Mucosa of gallbladder (tissue), 1 donor: ENCODE measurements around the gene SELENOP. TPM values are rescaled to one million over a fixed set of nuclear protein-coding genes. Genes with fewer than 3 reads are reported as not detected.
A peak's percentile ranks its signal among the peaks of the same experiment; 100 is the strongest.
"Not testable (repeated sequence)": the region's sequence is repeated elsewhere in the genome, so short reads cannot be mapped to it uniquely, and the experiment has no call there.

ENCODE experiments used
- DNase-seq: peaks from one replicate; pipeline ENCODE4 v3.0.0-alpha.2; 2020; ENCODE audit warnings: low spot score
- total RNA-seq: library from RNA; stranded (reverse); gene quantifications from one replicate; pipeline ENCODE4 v1.2.1, GENCODE V29; 2021
- donor health status: DM: no; HTN: no; CAD: no.

Gene SELENOP
- 510 TPM for total RNA-seq

GRCh38 chr5:42811591-42812446, at the start of gene SELENOP:
Gene SELENOP (minus strand): TSS chr5:42811892. CDS start chr5:42808353, 3,539 bp downstream.
- peak; percentile 87 for DNase-seq

- no peak for DNase-seq
Observed at GRCh38 chr5:42858687-42859086, 47.0 kb upstream of the SELENOP start.

- DNase-seq = peak; percentile 52
Observed at GRCh38 chr5:42858031-42858643, 46.4 kb upstream of the SELENOP start.

- no peak for DNase-seq
Observed at GRCh38 chr5:42855811-42856210, 44.1 kb upstream of the SELENOP start.

- DNase-seq = no peak
Observed at GRCh38 chr5:42855386-42855785, 43.7 kb upstream of the SELENOP start.

GRCh38 chr5:42854795-42855194, 43.1 kb upstream of the SELENOP start:
- DNase-seq = no peak

GRCh38 chr5:42852826-42853225, 41.1 kb upstream of the SELENOP start:
- no peak for DNase-seq

GRCh38 chr5:42851481-42851880, 39.8 kb upstream of the SELENOP start:
- DNase-seq = no peak

GRCh38 chr5:42848545-42848944, 36.9 kb upstream of the SELENOP start:
- DNase-seq = no peak

- DNase-seq = not testable (repeated sequence)
Observed at GRCh38 chr5:42844408-42844807, 32.7 kb upstream of the SELENOP start.

GRCh38 chr5:42843675-42844292, 32.1 kb upstream of the SELENOP start:
- DNase-seq = no peak

GRCh38 chr5:42842921-42843641, 31.4 kb upstream of the SELENOP start:
- DNase-seq = no peak

GRCh38 chr5:42840842-42841567, 29.3 kb upstream of the SELENOP start:
- DNase-seq = no peak

GRCh38 chr5:42840269-42840668, 28.6 kb upstream of the SELENOP start:
- DNase-seq = peak; percentile 69

GRCh38 chr5:42839196-42839595, 27.5 kb upstream of the SELENOP start:
- DNase-seq = no peak

- no peak for DNase-seq
Observed at GRCh38 chr5:42837601-42838000, 25.9 kb upstream of the SELENOP start.

- no peak for DNase-seq
Observed at GRCh38 chr5:42836070-42836769, 24.5 kb upstream of the SELENOP start.

- no peak for DNase-seq
Observed at GRCh38 chr5:42832060-42832459, 20.4 kb upstream of the SELENOP start.

- no peak for DNase-seq
Observed at GRCh38 chr5:42830924-42831323, 19.2 kb upstream of the SELENOP start.

- DNase-seq = no peak
Observed at GRCh38 chr5:42828671-42829070, 17.0 kb upstream of the SELENOP start.
